T-helper 2 cell treated with Interferon-gamma antibody and Interleukin-4, amounts not matched to agents 100 ng/mL and 5 ng/mL, for 36 hours (primary cell): ENCODE data around the gene AKR1E2. TPM values are rescaled to one million over a fixed set of nuclear protein-coding genes. Genes with fewer than 3 reads are reported as not detected.

Experiments
- intact Hi-C: fragments of 100-400 bp; cut with micrococcal nuclease; formaldehyde crosslinking; loops from one replicate; pipeline ENCODE4 v1.15.1; 2023
- total RNA-seq: library from RNA; stranded (reverse); gene quantifications from 2 replicates; pipeline ENCODE4 v1.2.3, GENCODE V29; 2022

Gene AKR1E2
- total RNA-seq, 1 donor from 2014 or later: 10.7 TPM

DNA sequence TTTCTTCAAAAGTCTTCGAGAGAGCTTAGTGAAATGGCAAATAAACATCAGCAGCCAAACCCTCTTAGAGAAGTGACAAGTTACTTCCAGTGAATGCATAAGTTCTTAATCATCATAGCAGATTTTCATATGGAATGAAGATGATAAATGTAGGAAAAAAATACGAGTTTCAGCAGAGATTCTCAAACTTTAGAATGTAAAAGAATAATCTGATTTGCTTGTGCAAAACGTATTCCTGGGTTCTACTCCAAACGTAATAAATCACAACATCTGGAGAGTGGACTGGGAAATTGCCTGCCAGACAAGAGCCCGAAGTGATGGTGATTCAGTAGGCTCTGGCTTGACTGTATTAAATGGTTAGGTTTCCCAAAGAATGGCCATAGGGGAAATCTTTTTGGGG lies 62.2 kb downstream of the AKR1E2 start:
- intact Hi-C loops: no loop called here

DNA sequence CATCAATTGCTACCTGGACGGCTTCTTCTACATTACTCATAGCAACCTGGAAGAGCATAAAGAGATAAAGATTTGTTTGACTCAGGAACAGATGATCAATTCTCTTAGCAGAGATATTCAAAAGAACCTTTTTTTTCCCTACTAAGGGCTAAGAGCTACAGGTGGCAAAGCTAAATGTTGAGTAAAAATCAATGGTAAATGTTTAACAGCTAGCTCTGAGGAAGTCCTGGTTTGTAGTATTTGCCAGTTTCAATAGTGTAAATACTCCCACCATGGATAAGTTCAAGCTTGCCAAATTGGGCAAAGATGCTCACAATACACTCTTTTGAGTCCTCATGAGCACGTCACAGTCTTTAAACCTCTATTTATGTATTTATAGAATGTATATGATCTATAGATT lies 64.0 kb downstream of the AKR1E2 start:
- intact Hi-C loops: no loop called here

DNA sequence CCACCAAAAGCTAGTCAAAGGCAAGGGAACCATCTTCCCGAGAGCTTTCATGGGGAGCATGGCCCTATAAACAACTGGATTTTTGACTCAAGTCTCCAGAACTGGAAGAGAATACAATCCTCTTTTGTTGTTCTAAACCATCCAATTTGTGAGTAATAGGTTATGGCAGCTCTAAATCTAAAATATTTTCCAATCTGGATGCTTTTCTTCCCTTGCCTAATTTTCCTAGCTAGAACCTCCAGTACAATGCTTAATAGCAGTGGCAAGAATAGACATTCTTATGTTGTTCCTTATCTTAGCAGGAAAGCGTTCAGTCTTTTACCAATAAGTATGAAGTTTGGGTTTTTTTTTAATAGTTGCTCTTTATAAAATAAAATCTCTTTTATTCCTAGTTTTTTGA lies 66.7 kb downstream of the AKR1E2 start:
- intact Hi-C loops: no loop called here

DNA sequence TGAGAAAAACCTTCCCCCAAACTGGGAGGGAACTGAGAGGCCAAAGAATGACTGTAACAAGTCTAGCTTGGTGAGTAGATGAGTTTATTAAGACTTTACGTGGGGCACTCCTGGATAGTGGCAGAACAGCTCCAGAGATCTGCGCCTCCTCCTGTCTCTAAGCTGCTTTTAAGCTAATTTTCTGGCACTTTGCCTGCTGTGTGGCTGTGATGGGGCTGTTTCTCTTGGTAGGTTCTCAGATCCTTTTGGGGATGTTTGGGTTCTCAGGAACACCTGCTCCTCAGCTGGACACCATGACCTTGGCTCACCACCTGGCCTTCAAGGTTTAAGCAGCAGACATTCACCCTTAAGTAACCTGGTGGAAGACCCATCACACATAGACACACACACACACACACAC lies 68.3 kb downstream of the AKR1E2 start:
- intact Hi-C loops: no loop called here

Other genes starting within 250 kb of the AKR1E2 start
- 1.7 and 1.9 TPM in 2 replicates for gene AKR1C1, start 137.2 kb downstream of the AKR1E2 start, total RNA-seq
- not detected in 2 replicates for gene AKR1C2, start 177.7 kb downstream of the AKR1E2 start, total RNA-seq